HepG2 (cell line): Measurements from ENCODE around the gene ZNF726. TPM values are rescaled to one million over a fixed set of nuclear protein-coding genes. Genes with fewer than 3 reads are reported as not detected.

Source experiments
- ATAC-seq: fragments of 200-7000 bp; cut with Tn5 transposase; 3 replicates; pipeline ENCODE4 v1.9.1; 2020; ENCODE audit warnings: mild to moderate bottlenecking, moderate library complexity
- BruUV-seq: library from RNA; stranded (reverse); fragments of 400-500 nt; replicated peaks from 2 replicates; lab custom pipeline; 2021; lab: Mats Ljungman, UMichigan
- CTCF ChIA-PET: fragments of 300-600 bp; formaldehyde crosslinking; extraction: SDS; loops from one replicate; lab custom pipeline; 2021; ENCODE audit warnings: low total read pairs, inconsistent platforms, low intra/inter-chr PET ratio; lab: Yijun Ruan, JAX
- POLR2A ChIA-PET: fragments of 350-600 bp; sonication (Branson Sonifier 250); formaldehyde crosslinking; loops from one replicate; lab custom pipeline; 2020; ENCODE audit warnings: antibody characterized with exemption, inconsistent platforms; lab: Yijun Ruan, JAX
- DNase-seq: peaks from one replicate; pipeline ENCODE4 v3.0.0-alpha.2; 2015; ENCODE audit warnings: low spot score
- FAIRE-seq: peaks from 3 replicates; lab custom pipeline; 2011; peaks lifted over from hg19 to GRCh38; lab: Jason Lieb, UNC
- H2AFZ ChIP-seq: one replicate; pipeline ENCODE4 v1.6.1; 2011; ENCODE audit warnings: low read length, inconsistent platforms
- H3K27ac ChIP-seq: fragments of 300-600 bp; 3 replicates; pipeline ENCODE4 v1.8.0; 2011; ENCODE audit warnings: mixed run types, mild to moderate bottlenecking, mixed read lengths, low read length, inconsistent platforms; ENCODE audit not compliant: insufficient read depth; ENCODE audit errors: extremely low read length
- H3K27me3 ChIP-seq, 2 experiments: fragments of 200-600 bp in 1 of 2; 2 replicates in 1 of 2; 3 replicates in 1 of 2; pipeline versions ENCODE4 v1.6.0 to v1.8.0; 2011; ENCODE audit warnings: low read length in 2 of 2, mild to moderate bottlenecking in 2 of 2, moderate library complexity in 2 of 2, inconsistent platforms in 1 of 2; ENCODE audit not compliant: insufficient read depth in 2 of 2, control insufficient read depth in 1 of 2
- H3K36me3 ChIP-seq, 2 experiments: fragments of 200-600 bp in 1 of 2; replicated peaks in 1 of 2; 2 replicates in 1 of 2; 3 replicates in 1 of 2; pipeline versions ENCODE4 v1.5.1 to v1.8.0; 2011; ENCODE audit warnings: low read length in 2 of 2, inconsistent platforms in 1 of 2; ENCODE audit not compliant: insufficient read depth in 2 of 2, control insufficient read depth in 1 of 2
- H3K4me1 ChIP-seq: 2 replicates; pipeline ENCODE4 v1.5.1; 2012; ENCODE audit warnings: low read length, inconsistent platforms; ENCODE audit not compliant: insufficient read depth
- H3K4me2 ChIP-seq: 2 replicates; pipeline ENCODE4 v1.6.0; 2011; ENCODE audit warnings: low read depth, low read length, inconsistent platforms
- H3K4me3 ChIP-seq, 3 experiments: fragments of 200-600 bp in 1 of 3; sonication (generic), shearing (Covaris generic) in 1 of 3; replicated peaks in 1 of 3; 2 replicates each; pipeline ENCODE4 v1.5.1; 2011 to 2016; ENCODE audit warnings: low read length in 3 of 3, inconsistent platforms in 2 of 3, low read depth in 2 of 3, mild to moderate bottlenecking in 2 of 3, control low read depth in 1 of 3, mixed read lengths in 1 of 3; ENCODE audit not compliant: insufficient read depth in 1 of 3
- H3K79me2 ChIP-seq: one replicate; pipeline ENCODE4 v1.6.1; 2011; ENCODE audit warnings: low read length, inconsistent platforms; ENCODE audit not compliant: insufficient read depth
- H3K9ac ChIP-seq: 2 replicates; pipeline ENCODE4 v1.6.0; 2011; ENCODE audit warnings: mild to moderate bottlenecking, low read depth, low read length, inconsistent platforms; ENCODE audit not compliant: insufficient read depth
- H3K9me3 ChIP-seq: 2 replicates; pipeline ENCODE4 v1.5.1; 2012; ENCODE audit warnings: mild to moderate bottlenecking, low read length
- H4K20me1 ChIP-seq: 2 replicates; pipeline ENCODE4 v1.6.0; 2011; ENCODE audit warnings: inconsistent platforms, mild to moderate bottlenecking, low read length, moderate library complexity; ENCODE audit not compliant: insufficient read depth
- CC2D1A ChIP-seq: sonication (generic); formaldehyde crosslinking; IDR thresholded peaks from 2 replicates; pipeline ENCODE4 v1.8.1; 2023; ENCODE audit warnings: mild to moderate bottlenecking, missing genetic modification reagents
- IRX3 ChIP-seq: sonication (generic); formaldehyde crosslinking; IDR thresholded peaks from 2 replicates; pipeline ENCODE4 v1.8.1; 2023; ENCODE audit warnings: mild to moderate bottlenecking, low read depth, missing genetic modification reagents, borderline replicate concordance
- NKX3-1 ChIP-seq: sonication (generic); formaldehyde crosslinking; IDR thresholded peaks from 2 replicates; pipeline ENCODE4 v1.5.0; 2020; ENCODE audit warnings: missing genetic modification reagents
- NR2F1 ChIP-seq, 2 experiments: fragments of 450-650 bp in 1 of 2; formaldehyde crosslinking in 1 of 2; IDR thresholded peaks; 2 replicates each; pipeline versions ENCODE4 v1.5.0 to v1.6.1; 2016 to 2020; ENCODE audit warnings: mild to moderate bottlenecking in 1 of 2, missing compliant biosample characterization in 1 of 2, missing genetic modification reagents in 1 of 2, moderate library complexity in 1 of 2
- RFX3 ChIP-seq: IDR thresholded peaks from 2 replicates; pipeline ENCODE4 v1.6.1; 2016; ENCODE audit warnings: missing biosample characterization, missing genetic modification reagents
- SP140L ChIP-seq: sonication (generic); formaldehyde crosslinking; IDR thresholded peaks from 2 replicates; pipeline ENCODE4 v1.4.0; 2020; ENCODE audit warnings: missing genetic modification reagents, borderline replicate concordance
- ZFP36L2 ChIP-seq: sonication (generic); formaldehyde crosslinking; IDR thresholded peaks from 2 replicates; pipeline ENCODE4 v1.4.0; 2020; ENCODE audit warnings: missing genetic modification reagents
- ZNF451 ChIP-seq: sonication (generic); formaldehyde crosslinking; IDR thresholded peaks from 2 replicates; pipeline ENCODE4 v1.5.0; 2020; ENCODE audit warnings: mild to moderate bottlenecking, missing genetic modification reagents
- WGBS: methylation state at CpG from one replicate; pipeline ENCODE4 v1.1.6; 2017; ENCODE audit warnings: low lambda C conversion rate; 5-methylcytosine and 5-hydroxymethylcytosine counted together
- in situ Hi-C: cut with HindIII; loops from 2 replicates; pipeline ENCODE4 v1.10.0; 2017; ENCODE audit warnings: low pct_unique_long_range_greater_than_20kb; ENCODE audit not compliant: extremely low pct_ligation_motif_present
- intact Hi-C: fragments of 100-400 bp; cut with micrococcal nuclease; formaldehyde crosslinking; loops from one replicate; pipeline ENCODE4 v1.10.0; 2022; ENCODE audit not compliant: unreplicated experiment
- polyA plus RNA-seq, 8 experiments: library from polyadenylated mRNA; depleted of rRNA in 3 of 8; stranded (reverse) in 7 of 8; unstranded in 1 of 8; fragments of >200 nt; fragmentation: Illumina TruSeq in 4 of 8; extraction: Trizol in 4 of 8; gene quantifications; 2 replicates each; pipeline versions ENCODE4 v1.2.1 to v1.2.3, GENCODE V29; 2011 to 2016; ENCODE audit warnings: low read depth in 4 of 8, missing spikeins in 1 of 8, mixed read lengths in 1 of 8; ENCODE audit not compliant: insufficient read depth in 1 of 8
- total RNA-seq, 5 experiments: library from RNA; depleted of rRNA; stranded (reverse); fragments of >200 nt; fragmentation: Illumina TruSeq; extraction: Trizol; gene quantifications; 2 replicates each; pipeline ENCODE4 v1.2.3, GENCODE V29; 2016; ENCODE audit warnings: low read depth in 1 of 5
- TF ChIP-seq, protein P1 (sequence below): sonication (generic); formaldehyde crosslinking; IDR thresholded peaks from 2 replicates; pipeline ENCODE4 v1.4.0; 2020; ENCODE audit warnings: missing genetic modification reagents
- TF ChIP-seq, protein P2 (sequence below): sonication (generic); formaldehyde crosslinking; IDR thresholded peaks from 2 replicates; pipeline ENCODE4 v1.4.0; 2020; ENCODE audit warnings: mild to moderate bottlenecking, missing genetic modification reagents, borderline replicate concordance
- TF ChIP-seq, protein P3 (sequence below): sonication (generic); formaldehyde crosslinking; IDR thresholded peaks from 2 replicates; pipeline ENCODE4 v1.4.0; 2020; ENCODE audit warnings: missing genetic modification reagents
- TF ChIP-seq, protein P4 (sequence below): sonication (generic); formaldehyde crosslinking; IDR thresholded peaks from 2 replicates; pipeline ENCODE4 v1.4.0; 2020; ENCODE audit warnings: missing genetic modification reagents
- TF ChIP-seq, protein P5 (sequence below): IDR thresholded peaks from 2 replicates; pipeline ENCODE4 v1.6.1; 2018; ENCODE audit warnings: missing genetic modification reagents, mild to moderate bottlenecking, missing compliant biosample characterization

ZNF726 gene
- total and polyA plus RNA-seq, 2 of the 13 experiments (the other 11 are each of a cell fraction or from before 2014, with no cell fraction given): not detected

DNA sequence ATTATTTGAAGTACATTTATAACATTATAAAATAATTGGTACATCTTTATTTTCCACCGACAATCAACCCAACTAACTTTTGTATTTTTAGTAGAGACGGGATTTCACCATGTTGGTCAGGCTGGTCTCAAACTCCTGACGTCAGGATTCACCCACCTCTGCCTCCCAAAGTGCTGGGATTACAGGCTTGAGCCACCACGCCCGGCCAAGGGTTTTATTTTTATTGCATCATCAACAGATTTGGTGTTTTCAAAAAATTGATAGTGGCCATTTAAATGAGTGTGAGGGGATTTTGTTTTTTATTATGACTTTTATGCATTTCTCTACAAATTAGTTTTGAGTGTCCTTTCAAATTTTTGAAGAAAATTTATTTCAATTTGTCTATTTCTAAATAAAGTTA, 10.6 kb downstream of the ZNF726 start:
- WGBS: 20% methylated on average over 5 of the region's 5 CpGs
- TF ChIP-seq, protein P1, sequence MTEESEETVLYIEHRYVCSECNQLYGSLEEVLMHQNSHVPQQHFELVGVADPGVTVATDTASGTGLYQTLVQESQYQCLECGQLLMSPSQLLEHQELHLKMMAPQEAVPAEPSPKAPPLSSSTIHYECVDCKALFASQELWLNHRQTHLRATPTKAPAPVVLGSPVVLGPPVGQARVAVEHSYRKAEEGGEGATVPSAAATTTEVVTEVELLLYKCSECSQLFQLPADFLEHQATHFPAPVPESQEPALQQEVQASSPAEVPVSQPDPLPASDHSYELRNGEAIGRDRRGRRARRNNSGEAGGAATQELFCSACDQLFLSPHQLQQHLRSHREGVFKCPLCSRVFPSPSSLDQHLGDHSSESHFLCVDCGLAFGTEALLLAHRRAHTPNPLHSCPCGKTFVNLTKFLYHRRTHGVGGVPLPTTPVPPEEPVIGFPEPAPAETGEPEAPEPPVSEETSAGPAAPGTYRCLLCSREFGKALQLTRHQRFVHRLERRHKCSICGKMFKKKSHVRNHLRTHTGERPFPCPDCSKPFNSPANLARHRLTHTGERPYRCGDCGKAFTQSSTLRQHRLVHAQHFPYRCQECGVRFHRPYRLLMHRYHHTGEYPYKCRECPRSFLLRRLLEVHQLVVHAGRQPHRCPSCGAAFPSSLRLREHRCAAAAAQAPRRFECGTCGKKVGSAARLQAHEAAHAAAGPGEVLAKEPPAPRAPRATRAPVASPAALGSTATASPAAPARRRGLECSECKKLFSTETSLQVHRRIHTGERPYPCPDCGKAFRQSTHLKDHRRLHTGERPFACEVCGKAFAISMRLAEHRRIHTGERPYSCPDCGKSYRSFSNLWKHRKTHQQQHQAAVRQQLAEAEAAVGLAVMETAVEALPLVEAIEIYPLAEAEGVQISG (CRISPR knock-in tag): no peak
- TF ChIP-seq, protein P2, sequence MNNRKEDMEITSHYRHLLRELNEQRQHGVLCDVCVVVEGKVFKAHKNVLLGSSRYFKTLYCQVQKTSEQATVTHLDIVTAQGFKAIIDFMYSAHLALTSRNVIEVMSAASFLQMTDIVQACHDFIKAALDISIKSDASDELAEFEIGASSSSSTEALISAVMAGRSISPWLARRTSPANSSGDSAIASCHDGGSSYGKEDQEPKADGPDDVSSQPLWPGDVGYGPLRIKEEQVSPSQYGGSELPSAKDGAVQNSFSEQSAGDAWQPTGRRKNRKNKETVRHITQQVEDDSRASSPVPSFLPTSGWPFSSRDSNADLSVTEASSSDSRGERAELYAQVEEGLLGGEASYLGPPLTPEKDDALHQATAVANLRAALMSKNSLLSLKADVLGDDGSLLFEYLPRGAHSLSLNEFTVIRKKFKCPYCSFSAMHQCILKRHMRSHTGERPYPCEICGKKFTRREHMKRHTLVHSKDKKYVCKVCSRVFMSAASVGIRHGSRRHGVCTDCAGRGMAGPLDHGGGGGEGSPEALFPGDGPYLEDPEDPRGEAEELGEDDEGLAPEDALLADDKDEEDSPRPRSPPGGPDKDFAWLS (CRISPR knock-in tag): no peak
- TF ChIP-seq CC2D1A: no peak
- TF ChIP-seq, protein P3, sequence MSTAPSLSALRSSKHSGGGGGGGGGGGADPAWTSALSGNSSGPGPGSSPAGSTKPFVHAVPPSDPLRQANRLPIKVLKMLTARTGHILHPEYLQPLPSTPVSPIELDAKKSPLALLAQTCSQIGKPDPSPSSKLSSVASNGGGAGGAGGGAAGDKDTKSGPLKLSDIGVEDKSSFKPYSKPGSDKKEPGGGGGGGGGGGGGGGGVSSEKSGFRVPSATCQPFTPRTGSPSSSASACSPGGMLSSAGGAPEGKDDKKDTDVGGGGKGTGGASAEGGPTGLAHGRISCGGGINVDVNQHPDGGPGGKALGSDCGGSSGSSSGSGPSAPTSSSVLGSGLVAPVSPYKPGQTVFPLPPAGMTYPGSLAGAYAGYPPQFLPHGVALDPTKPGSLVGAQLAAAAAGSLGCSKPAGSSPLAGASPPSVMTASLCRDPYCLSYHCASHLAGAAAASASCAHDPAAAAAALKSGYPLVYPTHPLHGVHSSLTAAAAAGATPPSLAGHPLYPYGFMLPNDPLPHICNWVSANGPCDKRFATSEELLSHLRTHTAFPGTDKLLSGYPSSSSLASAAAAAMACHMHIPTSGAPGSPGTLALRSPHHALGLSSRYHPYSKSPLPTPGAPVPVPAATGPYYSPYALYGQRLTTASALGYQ (CRISPR knock-in tag): no peak
- TF ChIP-seq, protein P4, sequence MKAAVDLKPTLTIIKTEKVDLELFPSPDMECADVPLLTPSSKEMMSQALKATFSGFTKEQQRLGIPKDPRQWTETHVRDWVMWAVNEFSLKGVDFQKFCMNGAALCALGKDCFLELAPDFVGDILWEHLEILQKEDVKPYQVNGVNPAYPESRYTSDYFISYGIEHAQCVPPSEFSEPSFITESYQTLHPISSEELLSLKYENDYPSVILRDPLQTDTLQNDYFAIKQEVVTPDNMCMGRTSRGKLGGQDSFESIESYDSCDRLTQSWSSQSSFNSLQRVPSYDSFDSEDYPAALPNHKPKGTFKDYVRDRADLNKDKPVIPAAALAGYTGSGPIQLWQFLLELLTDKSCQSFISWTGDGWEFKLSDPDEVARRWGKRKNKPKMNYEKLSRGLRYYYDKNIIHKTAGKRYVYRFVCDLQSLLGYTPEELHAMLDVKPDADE (CRISPR knock-in tag): no peak
- no peak for TF ChIP-seq IRX3 (CRISPR knock-in tag)
- TF ChIP-seq, protein P5, sequence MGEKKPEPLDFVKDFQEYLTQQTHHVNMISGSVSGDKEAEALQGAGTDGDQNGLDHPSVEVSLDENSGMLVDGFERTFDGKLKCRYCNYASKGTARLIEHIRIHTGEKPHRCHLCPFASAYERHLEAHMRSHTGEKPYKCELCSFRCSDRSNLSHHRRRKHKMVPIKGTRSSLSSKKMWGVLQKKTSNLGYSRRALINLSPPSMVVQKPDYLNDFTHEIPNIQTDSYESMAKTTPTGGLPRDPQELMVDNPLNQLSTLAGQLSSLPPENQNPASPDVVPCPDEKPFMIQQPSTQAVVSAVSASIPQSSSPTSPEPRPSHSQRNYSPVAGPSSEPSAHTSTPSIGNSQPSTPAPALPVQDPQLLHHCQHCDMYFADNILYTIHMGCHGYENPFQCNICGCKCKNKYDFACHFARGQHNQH (CRISPR knock-in tag): no peak
- TF ChIP-seq SP140L: no peak
- no peak for TF ChIP-seq ZFP36L2 (CRISPR knock-in tag)
- TF ChIP-seq ZNF451 (CRISPR knock-in tag): no peak
- no peak for TF ChIP-seq RFX3 (CRISPR knock-in tag)
- TF ChIP-seq NKX3-1 (CRISPR knock-in tag): no peak
- TF ChIP-seq NR2F1 (CRISPR knock-in tag; IDR thresholded peaks at IDR 0.05): no peak
- CTCF ChIA-PET: no interaction called here
- H3K27me3 ChIP-seq: no peaks in the 10 kb centered on the region
- H3K9ac ChIP-seq: no peak overlapping the region
- H3K79me2 ChIP-seq: no peaks in the 10 kb centered on the region
- FAIRE-seq (no peak), ATAC-seq (no peak), DNase-seq (no peak)
- H4K20me1 ChIP-seq: no peaks in the 10 kb centered on the region
- no peaks in the 10 kb centered on the region for H3K4me1 ChIP-seq
- intact Hi-C loops: no loop called here
- POLR2A ChIA-PET: no interaction called here
- H3K9me3 ChIP-seq: peaks cover 63% of the 10 kb centered on the region
- in situ Hi-C loops: no loop called here
- no TSS peak for BruUV-seq
- no peak overlapping the region for H3K4me3 ChIP-seq
- H2AFZ ChIP-seq: no peak overlapping the region
- no peaks in the 10 kb centered on the region for H3K36me3 ChIP-seq
- H3K27ac ChIP-seq: no peak overlapping the region
- no peak overlapping the region for H3K4me2 ChIP-seq
